Ishikawa (cell line): ENCODE results near the gene KCNQ1.

Experiments used
- CEBPB ChIP-seq: IDR thresholded peaks from 2 replicates; pipeline ENCODE4 v1.6.1; 2012
- EGR1 ChIP-seq: IDR thresholded peaks from 2 replicates; pipeline ENCODE4 v1.6.1; 2012
- EP300 ChIP-seq: IDR thresholded peaks from 2 replicates; pipeline ENCODE4 v1.6.1; 2012; ENCODE audit warnings: borderline replicate concordance
- FOXM1 ChIP-seq: IDR thresholded peaks from 2 replicates; pipeline ENCODE4 v1.6.1; 2012; ENCODE audit warnings: low read depth, borderline replicate concordance
- MAX ChIP-seq: IDR thresholded peaks from 2 replicates; pipeline ENCODE4 v1.6.1; 2012
- NFIC ChIP-seq: IDR thresholded peaks from 2 replicates; pipeline ENCODE4 v1.6.1; 2012
- RAD21 ChIP-seq: IDR thresholded peaks from 2 replicates; pipeline ENCODE4 v1.6.1; 2012; ENCODE audit warnings: low read depth
- REST ChIP-seq: IDR thresholded peaks from 2 replicates; pipeline ENCODE4 v1.6.1; 2012; ENCODE audit warnings: low read depth, mild to moderate bottlenecking
- TAF1 ChIP-seq: IDR thresholded peaks from 2 replicates; pipeline ENCODE4 v1.6.1; 2012; ENCODE audit warnings: low read depth, mild to moderate bottlenecking
- TF ChIP-seq, protein P1 (sequence below): IDR thresholded peaks from 2 replicates; pipeline ENCODE4 v1.6.1; 2012

DNA sequence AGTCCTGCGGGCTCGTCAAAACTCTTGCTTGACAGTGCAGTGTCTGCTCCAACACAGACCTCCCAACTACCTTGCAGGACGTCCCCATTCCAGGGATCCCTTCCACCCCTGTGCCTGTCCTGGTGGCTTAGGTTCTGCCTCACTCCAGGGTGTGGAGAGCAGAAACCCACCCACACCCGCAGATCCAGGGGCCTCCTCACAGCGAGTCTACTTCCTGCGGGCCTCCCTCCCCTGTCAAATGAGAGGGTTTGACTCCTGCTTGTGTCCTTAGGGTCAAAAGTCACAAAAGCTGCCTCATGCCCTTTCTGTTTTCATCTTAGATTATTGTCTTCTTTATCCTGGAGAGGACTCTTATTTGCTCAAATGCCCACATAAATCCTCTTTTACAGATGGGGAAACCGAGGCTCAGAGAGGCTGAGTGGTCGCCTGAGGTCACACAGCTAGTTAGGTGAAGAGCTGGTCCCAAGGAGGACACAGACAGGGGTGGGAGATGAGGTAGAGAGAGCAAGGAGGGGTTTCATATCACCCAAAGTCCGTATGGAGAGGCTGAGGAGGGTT, 336.1 kb downstream of the KCNQ1 start:
- TF ChIP-seq CEBPB (no peak), FOXM1 (no peak), TAF1 (no peak), NFIC (no peak), EP300 (no peak), MAX (no peak), RAD21 (no peak), EGR1 (no peak), REST (no peak)
- TF ChIP-seq, protein P1, sequence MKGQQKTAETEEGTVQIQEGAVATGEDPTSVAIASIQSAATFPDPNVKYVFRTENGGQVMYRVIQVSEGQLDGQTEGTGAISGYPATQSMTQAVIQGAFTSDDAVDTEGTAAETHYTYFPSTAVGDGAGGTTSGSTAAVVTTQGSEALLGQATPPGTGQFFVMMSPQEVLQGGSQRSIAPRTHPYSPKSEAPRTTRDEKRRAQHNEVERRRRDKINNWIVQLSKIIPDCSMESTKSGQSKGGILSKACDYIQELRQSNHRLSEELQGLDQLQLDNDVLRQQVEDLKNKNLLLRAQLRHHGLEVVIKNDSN: no peak
